Left forelimb (tissue), 1 donor: ENCODE results near the gene FGFR3.

Source experiments
- DNase-seq: peaks from one replicate; pipeline ENCODE4 v3.0.0-alpha.2; 2018; ENCODE audit warnings: low spot score

Gene FGFR3

DNA sequence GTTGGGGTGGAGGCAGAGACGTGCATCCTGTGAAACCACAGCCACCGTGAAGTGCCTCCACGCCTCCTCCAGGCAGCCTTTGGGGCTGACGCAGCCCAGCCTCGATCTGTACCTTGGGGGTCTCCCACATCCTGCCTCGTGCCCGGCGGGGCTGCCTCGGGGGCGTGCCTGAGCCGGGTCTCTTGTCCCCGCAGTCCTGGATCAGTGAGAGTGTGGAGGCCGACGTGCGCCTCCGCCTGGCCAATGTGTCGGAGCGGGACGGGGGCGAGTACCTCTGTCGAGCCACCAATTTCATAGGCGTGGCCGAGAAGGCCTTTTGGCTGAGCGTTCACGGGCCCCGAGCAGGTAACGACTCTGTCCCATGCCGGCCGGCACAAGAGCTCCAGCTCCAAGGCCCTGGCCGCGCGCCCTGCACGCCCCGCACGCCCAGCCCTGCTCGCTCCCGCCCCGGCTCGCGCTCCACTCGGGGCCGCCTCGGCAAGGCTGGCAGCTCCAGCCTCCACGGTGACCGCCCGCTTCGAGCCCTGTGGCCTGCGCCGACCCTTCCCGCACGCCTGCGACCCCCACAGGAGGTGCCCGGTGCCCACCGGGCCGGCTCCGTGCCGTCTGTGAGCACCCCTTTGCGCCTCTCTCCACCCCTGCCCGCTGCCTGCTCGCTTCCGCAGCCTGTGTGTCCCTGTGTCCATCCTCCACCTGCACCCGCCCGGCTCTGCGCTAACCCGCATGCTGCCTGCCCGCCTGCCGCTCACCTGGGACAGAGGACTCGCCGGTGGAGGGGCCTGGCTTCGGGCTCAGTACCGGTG is 9.8 kb downstream of the FGFR3 start:
- no peak for DNase-seq

DNA sequence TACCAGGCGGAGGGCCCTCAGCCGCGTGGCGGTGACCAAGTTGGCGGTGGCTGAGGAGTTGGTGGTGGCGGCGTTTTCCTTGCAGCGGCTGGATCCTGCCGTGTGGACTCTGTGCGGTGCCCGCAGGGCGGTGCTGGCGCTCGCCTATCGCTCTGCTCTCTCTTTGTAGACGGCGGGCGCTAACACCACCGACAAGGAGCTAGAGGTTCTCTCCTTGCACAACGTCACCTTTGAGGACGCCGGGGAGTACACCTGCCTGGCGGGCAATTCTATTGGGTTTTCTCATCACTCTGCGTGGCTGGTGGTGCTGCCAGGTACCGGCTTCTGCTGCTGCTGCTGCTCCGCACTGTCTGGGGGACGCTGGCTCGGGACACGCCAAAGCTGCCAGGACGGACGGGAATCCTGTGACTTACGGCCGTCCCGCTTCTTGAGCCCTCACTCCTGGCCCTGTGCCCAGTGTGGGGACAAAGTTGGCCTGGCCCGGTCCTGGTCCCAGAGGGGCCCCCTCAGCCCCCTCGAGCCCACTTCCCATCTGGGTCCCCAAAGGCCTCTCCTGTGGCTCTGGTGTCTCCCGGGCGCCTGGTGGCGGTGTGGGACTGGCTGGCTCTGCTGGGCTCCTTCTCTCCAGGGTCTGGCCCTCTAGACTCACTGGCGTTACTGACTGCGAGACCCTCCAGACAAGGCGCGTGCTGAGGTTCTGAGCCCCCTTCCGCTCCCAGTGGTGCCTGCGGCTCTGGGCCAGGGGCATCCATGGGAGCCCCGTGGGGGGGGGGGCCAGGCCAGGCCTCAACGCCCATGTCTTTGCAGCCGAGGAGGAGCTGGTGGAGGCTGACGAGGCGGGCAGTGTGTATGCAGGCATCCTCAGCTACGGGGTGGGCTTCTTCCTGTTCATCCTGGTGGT is 10.7 kb downstream of the FGFR3 start:
- DNase-seq, result no peak

- no peak for DNase-seq
Observed at GRCh38 chr4:1804638-1805492, 11.8 kb downstream of the FGFR3 start.

DNA sequence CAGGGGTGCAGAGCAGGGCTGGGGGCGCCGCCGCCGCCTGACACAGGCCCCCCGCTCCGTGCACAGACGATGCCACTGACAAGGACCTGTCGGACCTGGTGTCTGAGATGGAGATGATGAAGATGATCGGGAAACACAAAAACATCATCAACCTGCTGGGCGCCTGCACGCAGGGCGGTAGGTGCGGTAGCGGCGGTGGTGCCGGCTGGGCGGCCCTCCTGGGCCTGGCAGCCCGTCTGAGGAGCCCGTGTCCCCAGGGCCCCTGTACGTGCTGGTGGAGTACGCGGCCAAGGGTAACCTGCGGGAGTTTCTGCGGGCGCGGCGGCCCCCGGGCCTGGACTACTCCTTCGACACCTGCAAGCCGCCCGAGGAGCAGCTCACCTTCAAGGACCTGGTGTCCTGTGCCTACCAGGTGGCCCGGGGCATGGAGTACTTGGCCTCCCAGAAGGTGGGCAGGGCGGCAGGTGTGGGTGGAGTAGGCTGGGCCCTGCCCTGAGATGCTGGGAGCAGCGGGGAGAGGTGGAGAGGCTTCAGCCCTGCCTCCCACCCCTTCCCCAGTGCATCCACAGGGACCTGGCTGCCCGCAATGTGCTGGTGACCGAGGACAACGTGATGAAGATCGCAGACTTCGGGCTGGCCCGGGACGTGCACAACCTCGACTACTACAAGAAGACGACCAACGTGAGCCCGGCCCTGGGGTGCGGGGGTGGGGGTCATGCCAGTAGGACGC is 12.6 kb downstream of the FGFR3 start:
- no peak for DNase-seq

DNA sequence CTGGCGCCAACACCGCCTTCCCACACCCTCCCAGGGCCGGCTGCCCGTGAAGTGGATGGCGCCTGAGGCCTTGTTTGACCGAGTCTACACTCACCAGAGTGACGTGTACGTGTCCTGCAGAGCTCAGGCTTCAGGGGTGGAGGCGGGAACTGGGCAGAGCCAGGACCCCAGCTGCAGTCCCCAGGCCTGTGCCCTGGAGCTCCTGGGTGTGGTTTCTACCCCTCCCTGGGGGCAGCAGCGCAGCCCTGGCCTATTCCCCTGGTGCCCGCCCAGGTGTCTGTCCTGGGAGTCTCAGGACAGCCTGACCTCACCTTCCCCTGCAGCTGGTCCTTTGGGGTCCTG is 13.1 kb downstream of the FGFR3 start:
- DNase-seq, result no peak

- no peak for DNase-seq
Observed at GRCh38 chr4:1806596-1807331, 13.7 kb downstream of the FGFR3 start.

- no peak for DNase-seq
Observed at GRCh38 chr4:1807332-1807777, 14.3 kb downstream of the FGFR3 start.

DNA sequence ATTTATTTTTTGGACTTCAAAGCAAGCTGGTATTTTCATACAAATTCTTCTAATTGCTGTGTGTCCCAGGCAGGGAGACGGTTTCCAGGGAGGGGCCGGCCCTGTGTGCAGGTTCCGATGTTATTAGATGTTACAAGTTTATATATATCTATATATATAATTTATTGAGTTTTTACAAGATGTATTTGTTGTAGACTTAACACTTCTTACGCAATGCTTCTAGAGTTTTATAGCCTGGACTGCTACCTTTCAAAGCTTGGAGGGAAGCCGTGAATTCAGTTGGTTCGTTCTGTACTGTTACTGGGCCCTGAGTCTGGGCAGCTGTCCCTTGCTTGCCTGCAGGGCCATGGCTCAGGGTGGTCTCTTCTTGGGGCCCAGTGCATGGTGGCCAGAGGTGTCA is 15.3 kb downstream of the FGFR3 start:
- DNase-seq, result no peak

DNA sequence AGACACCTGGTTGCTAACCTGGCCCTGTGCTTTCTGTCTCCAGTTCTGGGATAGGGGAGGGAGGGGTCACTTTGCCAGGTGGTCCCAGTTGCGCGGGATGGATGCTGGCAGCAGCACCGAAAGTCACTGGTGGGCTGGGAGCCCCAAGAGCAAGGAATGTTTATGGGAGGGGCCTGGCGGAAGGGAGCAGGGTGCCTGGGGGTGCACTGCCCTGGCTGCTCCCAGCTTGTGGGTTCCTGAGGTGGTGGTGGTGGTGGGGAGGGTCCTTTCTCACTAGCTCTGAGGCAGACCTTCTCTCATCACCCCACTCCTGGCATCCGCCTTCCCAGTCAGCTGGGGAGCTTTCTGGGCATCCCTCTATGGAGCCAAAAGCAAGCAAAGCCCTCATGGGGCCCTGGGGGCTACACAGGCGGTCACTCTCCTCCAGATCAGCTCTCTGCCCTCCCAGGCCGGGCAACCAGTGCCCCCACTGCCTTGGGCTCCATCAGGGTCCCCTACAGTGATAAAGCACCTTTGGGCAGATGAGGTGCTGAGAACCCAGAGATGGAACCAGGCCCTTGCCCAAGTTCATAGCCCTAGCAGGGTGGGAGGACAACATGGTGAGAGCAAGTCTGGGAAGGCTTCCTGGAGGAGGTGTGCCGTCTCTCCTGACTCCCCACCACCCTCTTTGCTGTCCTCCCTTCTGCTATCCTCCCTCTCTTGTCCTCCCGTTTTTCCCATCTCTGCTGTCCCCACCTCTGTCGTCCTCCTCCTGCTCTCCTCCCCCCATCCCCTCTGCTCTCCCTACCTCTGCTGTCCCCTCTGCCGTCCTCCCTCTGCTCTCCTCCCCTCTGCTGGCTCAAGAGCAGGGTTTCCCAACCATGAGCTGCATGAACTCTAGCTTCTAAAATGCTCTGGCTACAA is 16.0 kb downstream of the FGFR3 start:
- no peak for DNase-seq

DNA sequence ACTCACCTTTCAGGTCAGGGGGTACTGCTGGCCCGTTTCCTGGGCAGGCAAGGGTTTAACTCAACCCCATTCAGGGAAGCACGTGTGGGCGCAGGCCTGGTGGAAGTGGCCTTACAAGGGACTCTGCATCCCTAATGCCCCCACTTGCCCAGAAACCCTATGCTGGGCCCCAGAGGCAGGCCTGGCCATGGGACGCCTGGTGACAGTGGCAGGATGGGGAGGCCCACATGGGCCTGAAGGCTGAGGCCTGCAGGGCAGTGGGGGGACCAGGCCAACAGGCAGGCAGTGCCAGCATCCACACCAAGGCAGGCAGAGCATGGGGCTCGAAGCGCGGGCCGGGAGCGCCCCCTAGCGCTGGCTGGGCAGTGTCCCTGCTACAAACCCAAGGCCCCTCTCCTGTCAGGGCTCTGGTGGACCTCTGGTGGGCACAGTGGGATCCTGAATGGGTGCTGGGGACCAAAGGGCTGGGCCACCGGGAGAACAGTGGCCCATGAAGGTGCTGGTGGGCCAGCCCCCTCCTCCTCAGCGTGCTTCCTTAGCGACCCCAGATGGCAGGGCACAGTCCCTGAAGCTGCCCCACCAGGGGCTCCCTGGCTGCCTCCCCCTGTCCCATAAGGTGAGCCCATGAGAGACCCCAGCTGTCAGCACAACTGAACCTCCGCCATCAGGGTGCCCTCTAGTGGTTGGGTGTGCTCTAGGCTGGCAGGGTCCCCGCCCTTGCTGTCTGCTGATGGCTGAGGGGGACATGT is 16.8 kb downstream of the FGFR3 start:
- peak; percentile 81 for DNase-seq

DNA sequence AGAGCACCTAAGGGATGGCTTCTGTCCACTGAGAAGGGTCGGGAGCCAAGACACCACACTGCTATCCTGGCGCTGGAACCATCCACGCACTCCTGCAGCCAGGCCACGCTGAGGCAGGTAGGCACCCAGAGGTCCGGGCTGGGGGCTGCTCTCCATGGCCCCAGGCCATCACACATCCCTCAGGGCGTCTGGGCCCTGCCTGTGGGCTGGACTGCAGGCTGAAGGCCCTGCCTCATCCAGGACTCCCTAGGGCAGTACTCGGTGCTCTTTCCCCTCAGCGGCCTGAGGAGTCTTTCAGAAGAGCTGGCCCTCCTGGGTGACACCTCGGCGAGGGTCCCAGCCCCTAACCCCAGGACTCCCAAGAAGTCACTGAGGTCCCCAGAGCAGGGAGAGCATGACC is 17.7 kb downstream of the FGFR3 start:
- no peak for DNase-seq

GRCh38 chr4:1812720-1813119 is 19.6 kb downstream of the FGFR3 start:
- DNase-seq, result no peak

- DNase-seq, result no peak
Observed at GRCh38 chr4:1813231-1813630, 20.1 kb downstream of the FGFR3 start.

- no peak for DNase-seq
Observed at GRCh38 chr4:1813915-1814314, 20.8 kb downstream of the FGFR3 start.

DNA sequence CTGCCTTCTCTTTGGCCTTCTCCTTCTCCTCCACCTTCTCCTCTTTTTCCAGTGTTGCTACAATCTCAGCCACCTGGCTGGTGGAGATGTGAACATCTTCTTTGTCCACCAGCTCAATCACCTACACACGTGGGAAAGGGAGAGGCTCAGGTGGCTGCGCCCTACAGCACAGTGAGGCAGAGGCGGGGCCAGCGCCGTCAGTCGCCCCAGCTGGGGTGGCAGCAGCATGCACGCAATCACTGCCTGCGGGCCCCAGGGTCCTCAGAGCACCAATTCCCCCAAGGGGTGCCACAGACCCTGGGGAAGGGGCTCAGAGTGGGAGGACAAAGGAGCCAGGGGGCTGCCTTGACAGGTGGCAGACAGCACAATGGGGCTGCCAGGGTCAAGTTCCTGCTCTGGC is 21.4 kb downstream of the FGFR3 start:
- no peak for DNase-seq

GRCh38 chr4:1815096-1815996 is 22.3 kb downstream of the FGFR3 start:
- no peak for DNase-seq

DNA sequence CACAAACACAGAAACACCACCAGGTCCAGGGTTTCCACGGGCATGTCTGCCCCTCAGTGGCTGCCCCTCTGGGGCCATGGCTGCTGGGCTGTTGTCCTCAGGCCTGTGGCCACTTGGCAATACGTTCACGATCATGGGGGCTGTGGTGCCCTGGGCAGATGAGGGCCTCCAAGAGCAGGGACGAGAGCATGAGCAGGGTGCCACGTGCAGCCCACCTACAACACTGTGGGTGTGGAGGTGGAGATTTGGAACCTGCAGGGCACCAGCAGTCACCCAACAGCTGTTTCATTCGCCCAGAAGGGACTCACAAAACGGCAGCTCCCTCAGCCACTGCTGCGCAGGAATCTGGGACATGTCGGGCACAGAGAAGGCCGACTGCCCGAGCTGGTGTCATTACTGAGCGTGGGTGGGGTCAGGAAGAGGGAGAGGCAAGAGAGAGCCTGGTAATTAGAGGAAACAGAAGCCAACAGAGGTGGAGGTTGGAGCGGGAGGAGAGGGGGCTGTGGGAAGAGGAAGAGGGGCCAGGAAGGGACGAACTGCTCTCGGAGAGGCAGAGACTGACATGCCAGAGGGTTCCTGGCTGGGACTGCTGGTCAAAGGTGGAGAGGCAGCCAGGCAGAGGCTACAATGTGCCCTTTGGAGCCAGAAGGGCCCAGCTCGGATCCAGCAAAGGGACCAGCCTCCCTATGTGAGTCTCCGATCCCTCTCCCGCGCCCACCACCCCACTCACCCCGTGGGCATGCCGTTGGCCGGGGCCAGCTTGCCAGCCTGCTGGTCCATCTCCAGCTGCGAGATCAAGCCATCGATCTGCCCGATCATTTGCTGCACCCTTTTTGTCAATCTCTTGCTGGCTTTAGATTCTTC is 23.1 kb downstream of the FGFR3 start:
- no peak for DNase-seq
